ENCODE data around the gene EFCAB5.

DNA sequence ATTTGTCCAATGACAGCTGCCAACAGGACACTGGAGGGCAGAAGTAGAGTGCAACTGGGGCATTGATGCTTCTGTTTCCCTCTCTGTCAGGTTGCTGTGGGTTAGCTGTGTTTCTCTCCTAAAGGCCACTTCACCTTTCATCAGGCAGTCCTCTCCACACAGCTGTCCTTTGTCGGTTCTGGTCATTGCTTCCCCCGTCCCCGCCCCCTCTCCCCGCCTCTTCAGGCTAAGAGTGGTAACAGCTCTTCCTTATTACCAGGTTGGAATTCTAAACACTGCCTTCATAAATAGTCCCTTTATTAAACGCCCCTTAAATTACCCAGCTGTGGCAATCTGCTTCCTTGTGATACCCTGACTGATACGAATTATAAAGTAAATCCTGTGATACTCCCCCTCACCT, 143.4 kb downstream of the EFCAB5 start:
- TF ChIP-seq, protein P1, sequence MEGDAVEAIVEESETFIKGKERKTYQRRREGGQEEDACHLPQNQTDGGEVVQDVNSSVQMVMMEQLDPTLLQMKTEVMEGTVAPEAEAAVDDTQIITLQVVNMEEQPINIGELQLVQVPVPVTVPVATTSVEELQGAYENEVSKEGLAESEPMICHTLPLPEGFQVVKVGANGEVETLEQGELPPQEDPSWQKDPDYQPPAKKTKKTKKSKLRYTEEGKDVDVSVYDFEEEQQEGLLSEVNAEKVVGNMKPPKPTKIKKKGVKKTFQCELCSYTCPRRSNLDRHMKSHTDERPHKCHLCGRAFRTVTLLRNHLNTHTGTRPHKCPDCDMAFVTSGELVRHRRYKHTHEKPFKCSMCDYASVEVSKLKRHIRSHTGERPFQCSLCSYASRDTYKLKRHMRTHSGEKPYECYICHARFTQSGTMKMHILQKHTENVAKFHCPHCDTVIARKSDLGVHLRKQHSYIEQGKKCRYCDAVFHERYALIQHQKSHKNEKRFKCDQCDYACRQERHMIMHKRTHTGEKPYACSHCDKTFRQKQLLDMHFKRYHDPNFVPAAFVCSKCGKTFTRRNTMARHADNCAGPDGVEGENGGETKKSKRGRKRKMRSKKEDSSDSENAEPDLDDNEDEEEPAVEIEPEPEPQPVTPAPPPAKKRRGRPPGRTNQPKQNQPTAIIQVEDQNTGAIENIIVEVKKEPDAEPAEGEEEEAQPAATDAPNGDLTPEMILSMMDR (conservative IDR thresholded peaks at IDR 0.05 in 1 of 2, IDR thresholded peaks at IDR 0.05 in 1 of 2; ENCODE audit: extremely low read depth in 1 of 2, insufficient read depth in 1 of 2, low read depth in 1 of 2, low read length in 2 of 2) = no peak
- TF ChIP-seq EZH2 (IDR thresholded peaks at IDR 0.05; ENCODE audit: borderline replicate concordance, low read length) = no peak
